ENCODE measurements around the gene RNF149. TPM values are rescaled to one million over a fixed set of nuclear protein-coding genes. Genes with fewer than 3 reads are reported as not detected.

The RNF149 gene
- total RNA-seq, 3 donors from 2014 or later (not counting 1 experiment from before 2014, with no cell fraction given), result 133 to 151 (median 149) TPM

GRCh38 chr2:101265893-101266499, 42.5 kb downstream of the RNF149 start:
- intact Hi-C loops (cut with micrococcal nuclease), result no loop called here
- Histone ChIP-seq H3K4me3 (ENCODE audit: low read length) (no peak overlapping the region), H3K9me3 (ENCODE audit: control insufficient read depth, insufficient read depth, low read length) (no peaks in the 10 kb centered on the region), H3K4me1 (ENCODE audit: control insufficient read depth, insufficient read depth, low read length) (no peaks in the 10 kb centered on the region), H3K27me3 (ENCODE audit: control insufficient read depth, insufficient read depth, low read length) (no peaks in the 10 kb centered on the region), H3K27ac (ENCODE audit: low read length) (no peak overlapping the region), H3K36me3 (ENCODE audit: control insufficient read depth, insufficient read depth, low read length) (peaks cover 77% of the 10 kb centered on the region)
- Mint-ChIP-seq H3K27me3 (ENCODE audit: low read depth in 2 of 2) (no peaks in the 10 kb centered on the region), H3K27ac (peak overlapping the region; percentile 45), H3K36me3 (peaks cover 5% of the 10 kb centered on the region), H3K9me3 (no peaks in the 10 kb centered on the region), H3K4me1 (peaks cover 16 to 25% of the 10 kb centered on the region in 2 donors), H3K4me3 (no peak overlapping the region)
- DNase-seq, result no peak
- 88% methylated on average over 11 of the region's 11 CpGs for WGBS (ENCODE audit: insufficient coverage)
- ATAC-seq, result no peak
- no peak for TF ChIP-seq CTCF (IDR thresholded peaks at IDR 0.05)

GRCh38 chr2:101264360-101264939, 44.1 kb downstream of the RNF149 start:
- H3K36me3 Mint-ChIP-seq, result peaks cover 5% of the 10 kb centered on the region
- H3K27me3 ChIP-seq (ENCODE audit: control insufficient read depth, insufficient read depth, low read length), result no peaks in the 10 kb centered on the region
- DNase-seq (no peak), ATAC-seq (no peak)
- no peaks in the 10 kb centered on the region for H3K27me3 Mint-ChIP-seq (ENCODE audit: low read depth in 2 of 2)
- H3K36me3 ChIP-seq (ENCODE audit: control insufficient read depth, insufficient read depth, low read length), result peaks cover 69% of the 10 kb centered on the region
- no peak overlapping the region for H3K4me3 ChIP-seq (ENCODE audit: low read length)
- H3K4me1 ChIP-seq (ENCODE audit: control insufficient read depth, insufficient read depth, low read length), result no peaks in the 10 kb centered on the region
- no peak overlapping the region for H3K4me3 Mint-ChIP-seq
- no peak for TF ChIP-seq CTCF (IDR thresholded peaks at IDR 0.05)
- H3K27ac Mint-ChIP-seq, result peak overlapping the region; percentile 51 to 73
- H3K9me3 ChIP-seq (ENCODE audit: control insufficient read depth, insufficient read depth, low read length), result no peaks in the 10 kb centered on the region
- peaks cover 10 to 19% of the 10 kb centered on the region in 2 donors for H3K4me1 Mint-ChIP-seq
- no peak overlapping the region for H3K27ac ChIP-seq (ENCODE audit: low read length)
- intact Hi-C loops (cut with micrococcal nuclease), result no loop called here
- 89% methylated on average over 11 of the region's 13 CpGs for WGBS (ENCODE audit: insufficient coverage)
- no peaks in the 10 kb centered on the region for H3K9me3 Mint-ChIP-seq

- no peak for DNase-seq
- H3K27ac ChIP-seq (ENCODE audit: low read length), result no peak overlapping the region
- H3K4me1 ChIP-seq (ENCODE audit: control insufficient read depth, insufficient read depth, low read length), result no peaks in the 10 kb centered on the region
- no peak for TF ChIP-seq CTCF (IDR thresholded peaks at IDR 0.05)
- H3K27me3 ChIP-seq (ENCODE audit: control insufficient read depth, insufficient read depth, low read length), result no peaks in the 10 kb centered on the region
- no peak for ATAC-seq
- H3K4me3 Mint-ChIP-seq, result no peak overlapping the region
- H3K9me3 Mint-ChIP-seq, result no peaks in the 10 kb centered on the region
- H3K27ac Mint-ChIP-seq, result peak overlapping the region in 1 of 2 donors; percentile 73
- H3K4me1 Mint-ChIP-seq, result peaks cover 16 to 27% of the 10 kb centered on the region in 2 donors
- H3K4me3 ChIP-seq (ENCODE audit: low read length), result no peak overlapping the region
- no peaks in the 10 kb centered on the region for H3K9me3 ChIP-seq (ENCODE audit: control insufficient read depth, insufficient read depth, low read length)
- 92% methylated on average over 1 of the region's 1 CpG for WGBS (ENCODE audit: insufficient coverage)
- intact Hi-C loops (cut with micrococcal nuclease), result no loop called here
- H3K27me3 Mint-ChIP-seq (ENCODE audit: low read depth in 2 of 2), result no peaks in the 10 kb centered on the region
- H3K36me3 ChIP-seq (ENCODE audit: control insufficient read depth, insufficient read depth, low read length), result peaks cover 69% of the 10 kb centered on the region
- H3K36me3 Mint-ChIP-seq, result peaks cover 5% of the 10 kb centered on the region
Measured at GRCh38 chr2:101263377-101263800, 45.1 kb downstream of the RNF149 start.

Measured in natural killer cell (primary cell).